HepG2 (cell line): ENCODE measurements around the gene ABHD1. TPM values are rescaled to one million over a fixed set of nuclear protein-coding genes. Genes with fewer than 3 reads are reported as not detected.

ENCODE experiments used
- ARNT ChIP-seq: fragments of 450-650 bp; IDR thresholded peaks from 2 replicates; pipeline ENCODE4 v1.6.1; 2017
- BHLHE40 ChIP-seq: IDR thresholded peaks from 2 replicates; pipeline ENCODE4 v1.6.1; 2011; ENCODE audit warnings: low read length, improper control_type of control experiment
- ELF4 ChIP-seq: sonication (generic); formaldehyde crosslinking; IDR thresholded peaks from 2 replicates; pipeline ENCODE4 v1.5.0; 2020; ENCODE audit warnings: missing genetic modification reagents, mild to moderate bottlenecking, moderate library complexity, borderline replicate concordance
- HDAC2 ChIP-seq: sonication (generic); formaldehyde crosslinking; IDR thresholded peaks from 2 replicates; pipeline ENCODE4 v1.4.0; 2020; ENCODE audit warnings: missing genetic modification reagents
- PAWR ChIP-seq: sonication (generic); formaldehyde crosslinking; IDR thresholded peaks from 2 replicates; pipeline ENCODE4 v1.4.0; 2020; ENCODE audit warnings: missing genetic modification reagents, mild to moderate bottlenecking, borderline replicate concordance
- PHB2 ChIP-seq: fragments of 450-650 bp; IDR thresholded peaks from 2 replicates; pipeline ENCODE4 v1.6.1; 2018; ENCODE audit not compliant: partially characterized antibody
- RAD51 ChIP-seq: fragments of 450-650 bp; IDR thresholded peaks from 2 replicates; pipeline ENCODE4 v1.6.1; 2016; ENCODE audit warnings: borderline replicate concordance
- SOX13 ChIP-seq, 3 experiments: fragments of 450-650 bp in 1 of 3; sonication (generic) in 1 of 3; formaldehyde crosslinking in 1 of 3; IDR thresholded peaks in 2 of 3; conservative IDR thresholded peaks in 1 of 3; 2 replicates each; pipeline versions ENCODE4 v1.5.0 to v1.6.1; 2016 to 2020; ENCODE audit warnings: antibody characterized with exemption in 1 of 3, mild to moderate bottlenecking in 1 of 3, missing compliant biosample characterization in 1 of 3, missing genetic modification reagents in 1 of 3, moderate library complexity in 1 of 3
- SUZ12 ChIP-seq: fragments of 150-350 bp; IDR thresholded peaks from 2 replicates; pipeline ENCODE4 v1.6.1; 2014; ENCODE audit warnings: low read depth, low read length
- TSC22D2 ChIP-seq: sonication (generic); formaldehyde crosslinking; IDR thresholded peaks from 2 replicates; pipeline ENCODE4 v1.5.1; 2020; ENCODE audit warnings: missing genetic modification reagents, mild to moderate bottlenecking, borderline replicate concordance
- U2AF1 ChIP-seq: fragments of 200-400 bp; formaldehyde crosslinking; optimal IDR thresholded peaks from 2 replicates; pipeline ENCODE3; 2017; ENCODE audit warnings: mild to moderate bottlenecking, low read depth, low read length
- ZC3H13 ChIP-seq: sonication (generic); formaldehyde crosslinking; IDR thresholded peaks from 2 replicates; pipeline ENCODE4 v1.8.1; 2023; ENCODE audit warnings: mild to moderate bottlenecking, missing genetic modification reagents, moderate library complexity
- ZNF160 ChIP-seq: sonication (generic); formaldehyde crosslinking; IDR thresholded peaks from 2 replicates; pipeline ENCODE4 v1.8.0; 2022; ENCODE audit warnings: mild to moderate bottlenecking, inconsistent platforms, missing genetic modification reagents
- ZNF317 ChIP-seq: sonication (generic); formaldehyde crosslinking; IDR thresholded peaks from 2 replicates; pipeline ENCODE4 v1.5.0; 2020; ENCODE audit warnings: mild to moderate bottlenecking, missing genetic modification reagents
- ZNF33A ChIP-seq: sonication (generic); formaldehyde crosslinking; IDR thresholded peaks from 2 replicates; pipeline ENCODE4 v1.5.1; 2020; ENCODE audit warnings: missing genetic modification reagents, mild to moderate bottlenecking, moderate library complexity, borderline replicate concordance
- ZNF343 ChIP-seq: sonication (generic); formaldehyde crosslinking; IDR thresholded peaks from 2 replicates; pipeline ENCODE4 v1.4.0; 2020; ENCODE audit warnings: mild to moderate bottlenecking, missing genetic modification reagents
- ZNF547 ChIP-seq: sonication (generic); formaldehyde crosslinking; IDR thresholded peaks from 2 replicates; pipeline ENCODE4 v1.5.1; 2020; ENCODE audit warnings: mild to moderate bottlenecking, missing genetic modification reagents
- ZNF678 ChIP-seq: sonication (generic); formaldehyde crosslinking; IDR thresholded peaks from 2 replicates; pipeline ENCODE4 v1.4.0; 2020; ENCODE audit warnings: mild to moderate bottlenecking, missing genetic modification reagents
- polyA plus RNA-seq, 8 experiments: library from polyadenylated mRNA; depleted of rRNA in 3 of 8; stranded (reverse) in 7 of 8; unstranded in 1 of 8; fragments of >200 nt; fragmentation: Illumina TruSeq in 4 of 8; extraction: Trizol in 4 of 8; gene quantifications; 2 replicates each; pipeline versions ENCODE4 v1.2.1 to v1.2.3, GENCODE V29; 2011 to 2016; ENCODE audit warnings: low read depth in 4 of 8, missing spikeins in 1 of 8, mixed read lengths in 1 of 8; ENCODE audit not compliant: insufficient read depth in 1 of 8
- total RNA-seq, 5 experiments: library from RNA; depleted of rRNA; stranded (reverse); fragments of >200 nt; fragmentation: Illumina TruSeq; extraction: Trizol; gene quantifications; 2 replicates each; pipeline ENCODE4 v1.2.3, GENCODE V29; 2016; ENCODE audit warnings: low read depth in 1 of 5
- TF ChIP-seq, protein P1 (sequence below): sonication (generic); formaldehyde crosslinking; conservative IDR thresholded peaks from 2 replicates; pipeline ENCODE4 v1.4.0; 2020; ENCODE audit warnings: mild to moderate bottlenecking, missing genetic modification reagents, moderate library complexity
- TF ChIP-seq, protein P2 (sequence below): sonication (generic); formaldehyde crosslinking; IDR thresholded peaks from 2 replicates; pipeline ENCODE4 v1.5.1; 2020; ENCODE audit warnings: mild to moderate bottlenecking, missing genetic modification reagents, borderline replicate concordance
- TF ChIP-seq, protein P3 (sequence below): IDR thresholded peaks from 2 replicates; pipeline ENCODE4 v1.6.1; 2012; ENCODE audit warnings: low read length, improper control_type of control experiment

Gene ABHD1
- total and polyA plus RNA-seq, 2 of the 13 experiments (the other 11 are each of a cell fraction or from before 2014, with no cell fraction given) = 0.04 to 0.81 TPM

DNA sequence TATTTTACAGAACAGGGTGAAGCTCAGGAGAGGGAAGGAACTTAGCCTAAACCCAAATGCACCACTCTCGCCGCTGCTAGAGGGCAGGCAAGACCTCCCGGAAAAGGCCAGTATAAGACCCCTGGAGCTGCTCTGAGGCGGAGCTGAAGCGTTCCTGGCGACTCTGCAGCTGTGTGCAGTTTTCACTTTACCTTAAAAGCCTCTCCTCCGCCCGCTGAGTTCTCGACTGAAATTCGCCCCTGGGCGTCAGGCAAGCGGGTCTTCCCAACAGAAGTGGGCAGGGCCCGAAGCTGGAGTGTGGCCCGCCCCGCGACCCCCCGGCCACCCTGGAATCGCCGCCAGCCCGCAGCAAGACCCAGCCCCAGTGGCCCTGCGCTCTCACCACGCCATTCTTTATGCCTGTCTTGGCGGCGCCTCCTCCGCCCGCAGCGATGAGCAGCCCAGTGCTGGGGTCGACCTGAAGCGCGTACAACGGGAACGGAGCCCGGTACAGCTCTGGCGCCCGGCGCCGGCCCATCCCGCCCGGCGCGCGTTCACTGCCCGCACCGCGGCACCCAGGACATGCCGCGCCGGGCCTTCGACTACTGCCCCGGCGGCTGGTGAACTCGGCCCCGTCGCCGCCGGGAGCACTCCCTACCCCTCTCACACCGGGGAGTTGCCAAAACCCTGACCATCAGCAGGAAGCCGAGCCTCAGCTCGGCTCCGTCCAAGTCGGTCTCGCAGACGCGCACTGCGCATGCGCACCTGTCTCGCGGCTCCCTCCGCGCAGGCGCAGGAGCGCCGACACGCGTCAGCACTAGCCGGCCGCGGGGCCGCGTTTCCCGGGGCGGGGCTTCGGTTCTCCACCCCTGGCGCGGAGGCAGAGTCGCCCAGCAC is 10.5 kb downstream of the ABHD1 start, which contains the start of gene PREB (continued):
- TF ChIP-seq TSC22D2 (CRISPR knock-in tag) (no peak), SUZ12 (no peak), ZNF547 (CRISPR knock-in tag) (no peak; the same call in 1 of the 2 replicates), PAWR (CRISPR knock-in tag) (no peak), PHB2 (no peak), U2AF1 (no peak), ZNF33A (CRISPR knock-in tag) (no peak), RAD51 (no peak), ZC3H13 (CRISPR knock-in tag) (0 out of 2 replicates have a peak, but pooled peaks have one; percentile 25), ZNF160 (CRISPR knock-in tag) (no peak), ELF4 (CRISPR knock-in tag) (no peak), ZNF343 (CRISPR knock-in tag) (peak; percentile 54; the same call in 1 of the 2 replicates), ARNT (no peak), ZNF678 (CRISPR knock-in tag) (no peak), HDAC2 (CRISPR knock-in tag) (no peak; the same call in 1 of the 2 replicates), SOX13 (IDR thresholded peaks at IDR 0.05) (no peak), SOX13 (CRISPR knock-in tag; conservative IDR thresholded peaks at IDR 0.05 in 1 of 2, IDR thresholded peaks at IDR 0.05 in 1 of 2) (peak in 1 of 2 experiments; percentile 15; a peak in 1 of 4 replicates), ZNF317 (CRISPR knock-in tag) (0 out of 2 replicates have a peak, but pooled peaks have one; percentile 57), BHLHE40 (no peak)
- TF ChIP-seq, protein P1, sequence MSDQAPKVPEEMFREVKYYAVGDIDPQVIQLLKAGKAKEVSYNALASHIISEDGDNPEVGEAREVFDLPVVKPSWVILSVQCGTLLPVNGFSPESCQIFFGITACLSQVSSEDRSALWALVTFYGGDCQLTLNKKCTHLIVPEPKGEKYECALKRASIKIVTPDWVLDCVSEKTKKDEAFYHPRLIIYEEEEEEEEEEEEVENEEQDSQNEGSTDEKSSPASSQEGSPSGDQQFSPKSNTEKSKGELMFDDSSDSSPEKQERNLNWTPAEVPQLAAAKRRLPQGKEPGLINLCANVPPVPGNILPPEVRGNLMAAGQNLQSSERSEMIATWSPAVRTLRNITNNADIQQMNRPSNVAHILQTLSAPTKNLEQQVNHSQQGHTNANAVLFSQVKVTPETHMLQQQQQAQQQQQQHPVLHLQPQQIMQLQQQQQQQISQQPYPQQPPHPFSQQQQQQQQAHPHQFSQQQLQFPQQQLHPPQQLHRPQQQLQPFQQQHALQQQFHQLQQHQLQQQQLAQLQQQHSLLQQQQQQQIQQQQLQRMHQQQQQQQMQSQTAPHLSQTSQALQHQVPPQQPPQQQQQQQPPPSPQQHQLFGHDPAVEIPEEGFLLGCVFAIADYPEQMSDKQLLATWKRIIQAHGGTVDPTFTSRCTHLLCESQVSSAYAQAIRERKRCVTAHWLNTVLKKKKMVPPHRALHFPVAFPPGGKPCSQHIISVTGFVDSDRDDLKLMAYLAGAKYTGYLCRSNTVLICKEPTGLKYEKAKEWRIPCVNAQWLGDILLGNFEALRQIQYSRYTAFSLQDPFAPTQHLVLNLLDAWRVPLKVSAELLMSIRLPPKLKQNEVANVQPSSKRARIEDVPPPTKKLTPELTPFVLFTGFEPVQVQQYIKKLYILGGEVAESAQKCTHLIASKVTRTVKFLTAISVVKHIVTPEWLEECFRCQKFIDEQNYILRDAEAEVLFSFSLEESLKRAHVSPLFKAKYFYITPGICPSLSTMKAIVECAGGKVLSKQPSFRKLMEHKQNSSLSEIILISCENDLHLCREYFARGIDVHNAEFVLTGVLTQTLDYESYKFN = no peak; the same call in 1 of the 2 replicates
- TF ChIP-seq, protein P2, sequence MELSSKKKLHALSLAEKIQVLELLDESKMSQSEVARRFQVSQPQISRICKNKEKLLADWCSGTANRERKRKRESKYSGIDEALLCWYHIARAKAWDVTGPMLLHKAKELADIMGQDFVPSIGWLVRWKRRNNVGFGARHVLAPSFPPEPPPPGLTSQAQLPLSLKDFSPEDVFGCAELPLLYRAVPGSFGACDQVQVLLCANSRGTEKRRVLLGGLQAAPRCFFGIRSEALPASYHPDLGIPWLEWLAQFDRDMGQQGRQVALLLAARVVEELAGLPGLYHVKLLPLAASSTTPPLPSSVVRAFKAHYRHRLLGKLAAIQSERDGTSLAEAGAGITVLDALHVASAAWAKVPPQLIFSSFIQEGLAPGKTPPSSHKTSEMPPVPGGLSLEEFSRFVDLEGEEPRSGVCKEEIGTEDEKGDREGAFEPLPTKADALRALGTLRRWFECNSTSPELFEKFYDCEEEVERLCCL (CRISPR knock-in tag) = no peak
- TF ChIP-seq, protein P3, sequence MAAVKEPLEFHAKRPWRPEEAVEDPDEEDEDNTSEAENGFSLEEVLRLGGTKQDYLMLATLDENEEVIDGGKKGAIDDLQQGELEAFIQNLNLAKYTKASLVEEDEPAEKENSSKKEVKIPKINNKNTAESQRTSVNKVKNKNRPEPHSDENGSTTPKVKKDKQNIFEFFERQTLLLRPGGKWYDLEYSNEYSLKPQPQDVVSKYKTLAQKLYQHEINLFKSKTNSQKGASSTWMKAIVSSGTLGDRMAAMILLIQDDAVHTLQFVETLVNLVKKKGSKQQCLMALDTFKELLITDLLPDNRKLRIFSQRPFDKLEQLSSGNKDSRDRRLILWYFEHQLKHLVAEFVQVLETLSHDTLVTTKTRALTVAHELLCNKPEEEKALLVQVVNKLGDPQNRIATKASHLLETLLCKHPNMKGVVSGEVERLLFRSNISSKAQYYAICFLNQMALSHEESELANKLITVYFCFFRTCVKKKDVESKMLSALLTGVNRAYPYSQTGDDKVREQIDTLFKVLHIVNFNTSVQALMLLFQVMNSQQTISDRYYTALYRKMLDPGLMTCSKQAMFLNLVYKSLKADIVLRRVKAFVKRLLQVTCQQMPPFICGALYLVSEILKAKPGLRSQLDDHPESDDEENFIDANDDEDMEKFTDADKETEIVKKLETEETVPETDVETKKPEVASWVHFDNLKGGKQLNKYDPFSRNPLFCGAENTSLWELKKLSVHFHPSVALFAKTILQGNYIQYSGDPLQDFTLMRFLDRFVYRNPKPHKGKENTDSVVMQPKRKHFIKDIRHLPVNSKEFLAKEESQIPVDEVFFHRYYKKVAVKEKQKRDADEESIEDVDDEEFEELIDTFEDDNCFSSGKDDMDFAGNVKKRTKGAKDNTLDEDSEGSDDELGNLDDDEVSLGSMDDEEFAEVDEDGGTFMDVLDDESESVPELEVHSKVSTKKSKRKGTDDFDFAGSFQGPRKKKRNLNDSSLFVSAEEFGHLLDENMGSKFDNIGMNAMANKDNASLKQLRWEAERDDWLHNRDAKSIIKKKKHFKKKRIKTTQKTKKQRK = no peak
